VCaP (cell line): ENCODE measurements around the gene TAF4.
A peak's percentile ranks its signal among the peaks of the same experiment; 100 is the strongest.

Source experiments
- H3K27ac ChIP-seq: fragments of 450-650 bp; 2 replicates; pipeline ENCODE4 v1.5.1; 2017
- TF ChIP-seq, protein P1 (sequence below): fragments of 450-650 bp; conservative IDR thresholded peaks from 2 replicates; pipeline ENCODE4 v1.5.1; 2017; ENCODE audit warnings: mild to moderate bottlenecking, moderate library complexity

Gene TAF4

DNA sequence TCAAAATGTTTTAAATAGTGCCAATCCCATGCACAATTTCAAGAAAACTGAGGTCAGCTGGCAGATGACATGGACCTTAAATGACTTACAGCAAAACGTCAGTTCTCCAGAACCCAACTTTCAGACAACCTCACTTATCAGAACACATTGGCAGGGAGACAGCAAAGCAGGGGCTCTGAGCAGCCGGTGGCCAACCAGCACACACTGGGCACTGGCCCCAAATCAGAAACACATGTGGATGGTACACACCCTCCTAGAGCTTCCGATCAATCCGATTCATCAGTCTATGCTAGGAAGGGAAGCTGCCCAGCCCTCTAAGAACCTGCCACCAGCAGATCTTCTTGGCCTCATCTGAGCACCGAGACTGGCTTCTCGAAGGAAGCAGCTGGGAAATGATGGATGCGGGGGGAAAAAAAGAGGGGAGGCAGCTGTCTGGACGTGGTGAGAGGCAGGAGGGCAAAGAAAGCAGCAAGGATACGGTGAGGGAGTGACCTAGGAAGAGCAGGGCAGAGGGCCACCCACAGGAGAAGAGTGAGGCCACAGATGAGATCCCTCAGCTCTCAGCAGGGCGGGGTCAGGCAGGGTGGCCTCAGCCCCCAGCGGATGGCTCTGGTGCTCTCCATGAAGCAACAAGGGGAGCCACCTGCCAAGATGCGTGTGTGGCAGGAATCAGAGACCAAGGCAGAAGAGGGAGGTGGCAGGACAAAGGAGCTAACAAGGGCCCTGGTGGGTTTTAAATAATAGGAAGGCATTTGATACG is 32.9 kb downstream of the TAF4 start:
- H3K27ac ChIP-seq, result no peak overlapping the region
- TF ChIP-seq, protein P1, sequence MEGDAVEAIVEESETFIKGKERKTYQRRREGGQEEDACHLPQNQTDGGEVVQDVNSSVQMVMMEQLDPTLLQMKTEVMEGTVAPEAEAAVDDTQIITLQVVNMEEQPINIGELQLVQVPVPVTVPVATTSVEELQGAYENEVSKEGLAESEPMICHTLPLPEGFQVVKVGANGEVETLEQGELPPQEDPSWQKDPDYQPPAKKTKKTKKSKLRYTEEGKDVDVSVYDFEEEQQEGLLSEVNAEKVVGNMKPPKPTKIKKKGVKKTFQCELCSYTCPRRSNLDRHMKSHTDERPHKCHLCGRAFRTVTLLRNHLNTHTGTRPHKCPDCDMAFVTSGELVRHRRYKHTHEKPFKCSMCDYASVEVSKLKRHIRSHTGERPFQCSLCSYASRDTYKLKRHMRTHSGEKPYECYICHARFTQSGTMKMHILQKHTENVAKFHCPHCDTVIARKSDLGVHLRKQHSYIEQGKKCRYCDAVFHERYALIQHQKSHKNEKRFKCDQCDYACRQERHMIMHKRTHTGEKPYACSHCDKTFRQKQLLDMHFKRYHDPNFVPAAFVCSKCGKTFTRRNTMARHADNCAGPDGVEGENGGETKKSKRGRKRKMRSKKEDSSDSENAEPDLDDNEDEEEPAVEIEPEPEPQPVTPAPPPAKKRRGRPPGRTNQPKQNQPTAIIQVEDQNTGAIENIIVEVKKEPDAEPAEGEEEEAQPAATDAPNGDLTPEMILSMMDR, result no peak

DNA sequence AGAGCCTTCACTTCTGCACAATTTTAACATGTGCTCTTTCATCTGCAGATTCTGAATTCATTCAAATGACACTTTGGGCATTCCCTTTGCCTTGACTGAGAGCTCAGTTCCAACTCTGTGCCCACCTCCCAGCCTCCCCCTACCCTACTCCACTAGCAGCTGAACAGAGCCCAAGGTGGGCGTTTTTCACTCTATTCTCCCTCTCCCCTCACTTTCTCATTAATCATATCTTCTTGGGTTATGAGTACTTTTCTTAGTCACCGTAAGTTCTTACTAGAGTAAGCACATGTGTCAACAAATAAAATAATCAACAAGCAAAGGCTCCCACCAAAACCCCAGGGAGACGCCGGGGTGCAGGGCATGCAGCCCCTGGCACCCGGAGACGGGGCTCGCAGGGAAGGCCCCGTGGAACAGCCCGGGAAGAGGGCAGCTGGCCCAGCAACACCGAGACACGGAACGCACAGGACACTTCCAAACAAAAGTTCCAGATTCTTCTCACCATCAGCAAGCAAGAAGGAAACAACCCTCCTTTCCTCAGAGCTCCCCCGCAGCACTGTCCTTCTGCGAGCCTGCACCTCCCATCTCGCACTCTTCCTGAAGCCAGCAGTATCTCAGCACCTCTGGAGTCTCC is 34.1 kb downstream of the TAF4 start:
- H3K27ac ChIP-seq, result no peak overlapping the region; the same call in 1 of the 2 replicates
- TF ChIP-seq, protein P1, result no peak

- TF ChIP-seq, protein P1, result no peak
- H3K27ac ChIP-seq, result peak overlapping the region; percentile 31
Measured at GRCh38 chr20:62030834-62031434, 34.7 kb downstream of the TAF4 start.

DNA sequence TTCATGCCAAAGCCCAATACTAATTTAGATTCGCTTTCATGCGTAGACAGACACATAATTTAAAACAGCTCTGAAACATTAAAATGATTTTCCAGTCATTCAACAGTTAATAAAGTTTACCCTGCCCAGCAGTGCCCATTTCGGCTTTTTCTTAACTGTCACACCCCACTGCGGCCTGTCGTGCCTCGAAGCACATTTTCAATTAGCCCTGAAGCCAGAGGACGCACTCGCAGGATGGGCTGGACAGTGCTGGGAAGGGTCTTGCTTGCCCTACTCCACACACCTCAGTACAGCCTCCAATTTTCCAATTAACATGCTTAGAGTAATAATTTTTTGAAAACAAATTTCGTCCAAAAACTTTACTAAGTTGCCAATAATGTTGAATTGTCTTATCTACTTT is 35.3 kb downstream of the TAF4 start:
- peak overlapping the region; percentile 31; the same call in 1 of the 2 replicates for H3K27ac ChIP-seq
- TF ChIP-seq, protein P1, result no peak

DNA sequence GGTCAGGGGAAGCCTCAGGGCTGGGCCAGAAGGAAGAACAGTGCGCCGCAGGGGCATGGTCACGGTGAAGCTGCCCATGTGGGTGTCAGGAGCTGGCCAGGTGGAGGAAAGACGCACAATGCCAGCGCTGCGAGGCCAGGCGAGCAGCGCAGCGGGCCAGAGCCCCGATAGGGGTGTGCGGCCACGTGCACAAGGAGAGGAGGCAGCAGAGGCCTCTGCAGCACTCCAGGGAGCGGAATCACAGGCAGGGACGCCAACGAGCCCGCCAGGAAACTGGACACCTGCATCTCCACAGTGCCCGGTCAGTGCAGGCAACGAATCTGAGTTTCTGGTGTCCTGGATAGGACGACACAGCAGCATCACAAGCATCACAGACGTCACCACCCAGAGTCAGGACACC is 35.7 kb downstream of the TAF4 start:
- H3K27ac ChIP-seq, result no peak overlapping the region
- TF ChIP-seq, protein P1, result no peak

GRCh38 chr20:62029296-62029695 is 36.4 kb downstream of the TAF4 start:
- TF ChIP-seq, protein P1, result no peak

GRCh38 chr20:62028384-62028783 is 37.3 kb downstream of the TAF4 start:
- TF ChIP-seq, protein P1, result no peak
- H3K27ac ChIP-seq, result no peak overlapping the region

More at GRCh38 chr20:62029296-62029695, 36.4 kb downstream of the TAF4 start:
- H3K27ac ChIP-seq, result no peak overlapping the region
